Epithelial cell of esophagus (primary cell): ENCODE data around the gene VDAC1.
A peak's percentile ranks its signal among the peaks of the same experiment; 100 is the strongest.
"Not testable (repeated sequence)": the region's sequence is repeated elsewhere in the genome, so short reads cannot be mapped to it uniquely, and the experiment has no call there.

Experiments
- DNase-seq: peaks from one replicate; pipeline ENCODE4 v3.0.0; 2010; ENCODE audit warnings: low read depth
- H3K4me3 ChIP-seq: 2 replicates; pipeline ENCODE4 v1.5.1; 2011; ENCODE audit warnings: mild to moderate bottlenecking, low read length, control low read depth
- TF ChIP-seq, protein P1 (sequence below): IDR thresholded peaks from 2 replicates; pipeline ENCODE4 v1.5.1; 2011; ENCODE audit warnings: low read depth, mild to moderate bottlenecking, low read length, control low read depth, inconsistent platforms; ENCODE audit not compliant: insufficient read depth; ENCODE audit errors: missing control alignments

The VDAC1 gene

DNA sequence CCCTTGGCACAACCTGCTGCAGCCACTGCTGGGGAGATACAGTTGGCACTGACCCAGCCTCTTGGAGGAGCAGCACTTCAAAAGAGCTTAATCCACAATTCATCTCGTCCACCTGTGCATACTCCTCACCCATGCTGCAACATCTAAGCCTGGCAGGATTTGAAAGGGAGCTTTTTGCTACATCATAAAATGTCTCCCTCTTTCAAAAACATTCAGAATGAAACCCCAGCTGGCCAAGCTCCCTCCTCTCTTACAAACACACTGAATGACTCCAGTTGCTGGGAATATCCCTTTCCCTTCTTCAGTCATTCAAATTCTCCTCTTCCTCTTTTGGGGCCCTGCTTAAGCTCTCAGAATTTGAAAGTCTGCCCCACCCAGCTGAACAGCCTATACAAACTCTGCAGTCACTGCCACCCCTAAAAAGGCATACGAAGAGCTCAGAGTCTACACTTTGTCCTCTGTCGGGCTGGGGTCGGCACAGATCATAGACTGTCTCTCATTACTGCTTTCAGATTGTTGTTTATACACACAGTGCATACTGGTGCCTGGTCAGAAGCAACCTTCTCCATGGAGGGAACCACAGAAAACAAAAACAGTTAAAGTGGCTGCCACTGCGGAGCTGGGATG lies 27.5 kb downstream of the VDAC1 start:
- no peak overlapping the region for H3K4me3 ChIP-seq
- TF ChIP-seq, protein P1, sequence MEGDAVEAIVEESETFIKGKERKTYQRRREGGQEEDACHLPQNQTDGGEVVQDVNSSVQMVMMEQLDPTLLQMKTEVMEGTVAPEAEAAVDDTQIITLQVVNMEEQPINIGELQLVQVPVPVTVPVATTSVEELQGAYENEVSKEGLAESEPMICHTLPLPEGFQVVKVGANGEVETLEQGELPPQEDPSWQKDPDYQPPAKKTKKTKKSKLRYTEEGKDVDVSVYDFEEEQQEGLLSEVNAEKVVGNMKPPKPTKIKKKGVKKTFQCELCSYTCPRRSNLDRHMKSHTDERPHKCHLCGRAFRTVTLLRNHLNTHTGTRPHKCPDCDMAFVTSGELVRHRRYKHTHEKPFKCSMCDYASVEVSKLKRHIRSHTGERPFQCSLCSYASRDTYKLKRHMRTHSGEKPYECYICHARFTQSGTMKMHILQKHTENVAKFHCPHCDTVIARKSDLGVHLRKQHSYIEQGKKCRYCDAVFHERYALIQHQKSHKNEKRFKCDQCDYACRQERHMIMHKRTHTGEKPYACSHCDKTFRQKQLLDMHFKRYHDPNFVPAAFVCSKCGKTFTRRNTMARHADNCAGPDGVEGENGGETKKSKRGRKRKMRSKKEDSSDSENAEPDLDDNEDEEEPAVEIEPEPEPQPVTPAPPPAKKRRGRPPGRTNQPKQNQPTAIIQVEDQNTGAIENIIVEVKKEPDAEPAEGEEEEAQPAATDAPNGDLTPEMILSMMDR = no peak
- no peak for DNase-seq

DNA sequence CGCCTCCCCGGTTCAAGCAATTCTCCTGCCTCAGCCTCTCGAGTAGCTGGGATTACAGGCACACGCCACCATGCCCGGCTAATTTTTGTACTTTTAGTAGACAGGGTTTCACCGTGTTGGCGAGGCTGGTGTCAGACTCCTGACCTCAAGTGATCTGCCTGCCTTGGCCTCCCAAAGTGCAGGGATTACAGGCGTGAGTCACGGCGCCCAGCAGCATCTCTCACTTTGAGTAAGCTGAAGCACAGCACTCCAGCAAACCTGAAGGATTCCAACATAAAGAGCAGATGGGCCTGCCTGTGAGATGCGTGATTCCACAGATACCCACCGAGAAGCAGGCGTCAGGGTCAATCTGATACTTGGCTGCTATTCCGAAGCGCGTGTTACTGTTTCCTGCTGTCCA lies 29.2 kb downstream of the VDAC1 start:
- H3K4me3 ChIP-seq, DNase-seq: not testable (repeated sequence)

DNA sequence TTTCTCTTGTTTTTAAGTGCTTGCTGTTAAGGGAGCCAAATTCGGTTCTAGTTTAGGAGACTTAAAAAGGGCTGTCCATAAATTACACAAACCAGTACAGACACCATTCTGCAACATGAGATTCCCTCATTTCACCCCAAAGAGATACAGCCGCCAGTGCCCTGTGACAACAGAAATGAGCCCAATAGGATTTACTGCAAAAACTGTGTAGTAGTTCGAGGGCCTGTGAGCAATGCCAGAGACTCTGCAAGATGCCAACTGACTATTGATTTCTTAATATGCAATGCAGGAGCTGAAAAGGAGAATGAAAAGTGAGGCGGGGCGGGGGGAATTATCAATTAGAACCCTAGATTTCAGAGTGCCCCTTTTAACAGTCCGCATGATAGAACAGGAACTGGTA lies 30.6 kb downstream of the VDAC1 start:
- TF ChIP-seq, protein P1 = no peak
- H3K4me3 ChIP-seq = no peak overlapping the region

DNA sequence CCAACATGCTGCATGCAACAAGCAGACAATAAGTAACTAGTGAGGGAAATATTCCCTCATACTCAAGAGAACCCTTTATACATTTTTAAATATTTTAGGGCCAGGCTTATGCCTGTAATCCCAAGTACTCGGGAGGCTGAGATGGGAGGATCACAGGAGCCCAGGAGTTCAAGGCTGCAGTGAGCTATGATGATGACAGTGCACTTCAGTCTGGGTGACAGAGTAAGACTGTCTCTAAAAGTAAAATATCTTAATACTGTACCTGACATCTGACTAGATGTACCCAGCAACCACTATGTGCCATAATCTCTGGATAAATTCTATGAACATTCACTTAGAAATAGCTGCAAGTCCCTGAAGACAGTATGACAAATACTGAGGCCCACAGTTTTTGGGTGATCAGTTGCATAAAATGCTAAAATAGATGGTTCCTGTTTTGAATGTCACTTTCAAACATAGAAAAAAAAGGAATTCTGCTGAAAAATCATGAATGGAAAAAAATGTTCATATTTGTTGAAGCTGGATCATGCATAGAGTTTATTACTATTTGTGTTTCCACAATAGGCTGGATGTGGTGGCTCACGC lies 34.4 kb downstream of the VDAC1 start:
- DNase-seq = no peak
- H3K4me3 ChIP-seq = no peak overlapping the region
- TF ChIP-seq, protein P1 = no peak

More for the DNA sequence above, 30.6 kb downstream of the VDAC1 start:
- DNase-seq = no peak

DNA sequence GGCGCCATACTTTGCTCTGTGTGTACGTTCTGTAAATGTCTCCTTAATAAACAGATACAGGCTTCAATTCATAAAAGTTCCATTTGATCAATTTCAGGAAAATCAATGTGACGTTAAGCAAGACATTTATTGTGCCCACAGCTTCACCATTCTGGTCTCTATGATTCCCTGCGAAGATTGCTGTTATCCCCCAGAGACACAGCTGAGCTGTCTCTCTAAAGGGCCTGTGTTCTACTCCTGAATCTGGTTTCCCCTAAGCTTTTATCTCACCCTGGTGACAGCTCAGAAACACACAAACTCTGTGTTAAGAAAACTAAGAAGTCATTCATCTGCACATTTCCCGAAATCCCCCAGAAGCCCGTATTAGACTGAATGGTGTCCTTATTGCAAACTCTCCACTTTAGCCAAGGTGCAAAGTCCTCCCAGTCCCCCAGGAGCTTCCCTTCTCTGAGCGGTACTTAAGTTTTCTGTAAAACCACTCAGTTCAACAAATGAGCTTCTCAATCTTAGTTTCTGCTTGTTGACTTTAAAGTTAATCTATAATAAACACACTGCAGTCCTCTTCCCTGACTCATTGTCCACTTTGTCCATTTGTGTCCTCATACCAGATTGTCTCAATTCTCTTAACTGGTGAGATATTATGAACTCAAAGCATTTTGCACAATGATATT lies 35.0 kb downstream of the VDAC1 start:
- TF ChIP-seq, protein P1 = no peak
- DNase-seq = no peak
- H3K4me3 ChIP-seq = no peak overlapping the region

DNA sequence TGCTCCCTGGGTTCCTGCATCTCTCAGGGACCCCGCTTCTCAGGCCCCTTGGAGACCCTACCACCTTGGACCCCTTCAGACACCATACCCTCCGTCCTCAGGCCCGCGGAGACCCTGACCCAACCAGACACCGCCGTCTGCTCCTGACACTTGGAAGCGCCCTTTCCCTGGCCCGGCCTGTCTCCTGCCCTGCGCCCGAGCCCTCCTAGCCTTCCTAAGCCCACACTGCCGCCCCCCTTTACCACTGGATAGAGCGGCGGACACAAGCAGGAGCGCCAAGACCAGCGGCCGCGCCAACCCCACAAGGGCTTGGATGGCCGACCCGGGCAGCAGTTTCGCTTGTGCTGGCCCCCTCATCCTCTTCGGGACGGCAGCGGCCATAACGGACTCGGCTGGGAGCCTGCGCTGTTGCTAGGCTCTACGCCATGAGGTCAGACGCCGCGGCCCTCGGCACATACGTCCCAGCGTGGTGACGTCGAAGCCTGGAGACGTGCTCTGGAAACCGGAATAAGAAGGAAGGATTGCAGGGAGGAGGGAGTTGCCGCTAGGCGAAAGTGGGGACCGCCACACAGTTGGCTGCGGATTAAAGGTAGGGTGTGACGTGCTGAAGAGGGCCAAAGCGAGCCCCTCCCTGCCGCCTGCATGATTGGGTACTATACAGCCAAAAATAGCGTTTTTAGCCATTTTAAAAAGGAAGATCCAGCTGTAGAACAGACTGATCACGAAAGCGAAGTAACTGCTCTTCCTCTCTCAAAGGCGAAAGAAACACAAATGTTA lies 36.4 kb downstream of the VDAC1 start, which contains the start of gene C5orf15:
Gene C5orf15 (minus strand): TSS at position 422 of the 777 bp plus-strand sequence. CDS start 41 bp downstream, at position 381.
- TF ChIP-seq, protein P1 = peak; percentile 41
- DNase-seq = peak; percentile 98
- peak within 1 kb of the TSS; percentile 97 for H3K4me3 ChIP-seq

DNA sequence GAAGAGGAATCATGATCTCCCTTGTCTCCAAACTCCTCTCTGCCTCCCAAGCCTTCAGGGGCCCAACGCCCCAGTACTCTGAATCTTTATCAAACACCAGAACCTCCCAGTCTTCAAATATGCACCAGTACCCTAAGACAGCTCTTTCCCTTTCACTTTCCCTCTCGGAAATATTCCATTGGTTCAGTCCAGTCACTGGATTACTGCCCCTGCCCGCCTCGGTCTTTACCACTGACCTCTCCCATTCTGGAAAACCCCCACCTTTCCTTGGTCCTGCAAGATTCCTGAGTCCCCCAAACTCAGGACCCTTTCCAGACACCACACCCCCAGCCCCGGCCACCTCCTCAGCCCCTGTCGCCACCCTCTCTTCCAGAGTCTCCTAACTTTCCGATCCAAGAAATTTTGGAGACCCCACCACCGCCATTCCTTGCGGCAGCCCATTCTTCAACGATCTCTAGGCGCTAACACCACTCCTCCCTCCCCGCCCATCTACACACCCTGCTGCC lies 37.0 kb downstream of the VDAC1 start:
- peak; percentile 10 for DNase-seq

More for the DNA sequence above, 37.0 kb downstream of the VDAC1 start:
- TF ChIP-seq, protein P1 = no peak
- H3K4me3 ChIP-seq = peak overlapping the region; percentile 97
